ENCODE measurements around the gene TTBK2. TPM values are rescaled to one million over a fixed set of nuclear protein-coding genes. Genes with fewer than 3 reads are reported as not detected.
"Not testable (repeated sequence)": the region's sequence is repeated elsewhere in the genome, so short reads cannot be mapped to it uniquely, and the experiment has no call there.

The TTBK2 gene
- total RNA-seq, 4 donors from 2014 or later, result 6.0 to 16.2 (median 11.9) TPM

DNA sequence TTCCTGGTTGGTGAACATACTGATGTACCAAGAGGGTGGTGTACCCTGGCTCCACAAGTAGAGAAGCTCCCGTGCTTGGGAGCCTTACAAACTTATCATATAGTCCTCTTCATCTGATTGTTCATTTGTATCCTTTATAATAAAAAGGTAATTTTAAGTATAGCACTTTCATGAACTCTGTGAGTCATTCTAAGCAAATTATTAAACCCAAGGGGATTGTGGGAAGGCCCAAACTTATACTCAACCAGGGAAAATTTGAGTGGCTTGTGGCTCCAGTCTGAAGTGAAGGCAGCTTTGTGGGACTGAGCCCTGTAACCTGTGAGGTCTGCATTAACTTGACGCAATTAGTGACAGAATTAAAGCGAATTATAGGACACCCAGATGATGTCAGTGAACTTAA lies 29.0 kb downstream of the TTBK2 start:
- DNase-seq (ENCODE audit: low spot score in 2 of 2), result no peak
- TF ChIP-seq, protein P1, sequence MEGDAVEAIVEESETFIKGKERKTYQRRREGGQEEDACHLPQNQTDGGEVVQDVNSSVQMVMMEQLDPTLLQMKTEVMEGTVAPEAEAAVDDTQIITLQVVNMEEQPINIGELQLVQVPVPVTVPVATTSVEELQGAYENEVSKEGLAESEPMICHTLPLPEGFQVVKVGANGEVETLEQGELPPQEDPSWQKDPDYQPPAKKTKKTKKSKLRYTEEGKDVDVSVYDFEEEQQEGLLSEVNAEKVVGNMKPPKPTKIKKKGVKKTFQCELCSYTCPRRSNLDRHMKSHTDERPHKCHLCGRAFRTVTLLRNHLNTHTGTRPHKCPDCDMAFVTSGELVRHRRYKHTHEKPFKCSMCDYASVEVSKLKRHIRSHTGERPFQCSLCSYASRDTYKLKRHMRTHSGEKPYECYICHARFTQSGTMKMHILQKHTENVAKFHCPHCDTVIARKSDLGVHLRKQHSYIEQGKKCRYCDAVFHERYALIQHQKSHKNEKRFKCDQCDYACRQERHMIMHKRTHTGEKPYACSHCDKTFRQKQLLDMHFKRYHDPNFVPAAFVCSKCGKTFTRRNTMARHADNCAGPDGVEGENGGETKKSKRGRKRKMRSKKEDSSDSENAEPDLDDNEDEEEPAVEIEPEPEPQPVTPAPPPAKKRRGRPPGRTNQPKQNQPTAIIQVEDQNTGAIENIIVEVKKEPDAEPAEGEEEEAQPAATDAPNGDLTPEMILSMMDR (IDR thresholded peaks at IDR 0.05), result no peak
- no peak for TF ChIP-seq POLR2A (IDR thresholded peaks at IDR 0.05)
- WGBS, 2 donors, result 81% methylated on average over 3 of the region's 3 CpGs
- intact Hi-C loops (cut with DNase I; ENCODE audit: low total_unique reads), result no loop called here
- H3K4me3 ChIP-seq (ENCODE audit: low read depth, poor library complexity, severe bottlenecking), result no peak overlapping the region

DNA sequence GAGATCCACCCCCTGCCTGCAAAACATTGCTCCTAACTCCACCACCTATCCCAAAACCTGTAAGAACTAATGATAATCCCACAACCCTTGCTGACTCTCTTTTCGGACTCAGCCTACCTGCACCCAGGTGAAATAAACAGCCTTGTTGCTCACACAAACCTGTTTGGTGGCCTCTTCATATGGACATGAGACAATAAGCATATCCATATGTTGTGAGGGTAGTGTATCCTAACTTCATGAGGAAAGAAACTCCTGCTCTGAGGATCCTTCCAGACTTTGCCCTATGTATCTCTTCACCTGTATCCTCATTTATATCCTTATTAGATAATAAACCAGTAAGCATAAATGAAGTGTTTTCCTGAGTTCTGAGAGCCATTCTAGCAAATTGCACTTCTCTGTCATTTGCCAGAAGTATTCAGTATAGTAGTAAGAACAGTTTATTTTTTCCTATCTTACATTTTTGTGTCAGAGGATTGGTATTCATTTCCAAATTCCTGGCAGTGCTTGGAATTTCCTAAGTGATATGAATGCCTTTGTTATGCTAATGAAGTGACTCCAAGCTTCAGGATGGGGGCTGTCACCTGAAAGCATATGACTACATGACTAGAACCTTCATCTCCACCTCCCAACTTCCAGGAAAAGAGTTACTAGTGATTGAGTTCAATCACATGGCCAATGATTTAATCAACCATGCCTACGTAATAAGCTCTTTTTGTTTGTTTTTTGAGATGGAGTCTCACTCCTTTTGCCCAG lies 30.2 kb downstream of the TTBK2 start:
- 74 to 84% methylated on average over 2 of the region's 2 CpGs for WGBS, 2 donors
- H3K4me3 ChIP-seq (ENCODE audit: low read depth, poor library complexity, severe bottlenecking), result no peak overlapping the region
- intact Hi-C loops (cut with DNase I; ENCODE audit: low total_unique reads), result no loop called here
- no peak for TF ChIP-seq POLR2A (IDR thresholded peaks at IDR 0.05)
- TF ChIP-seq, protein P1 (IDR thresholded peaks at IDR 0.05), result no peak
- no peak for DNase-seq (ENCODE audit: low spot score in 2 of 2)

DNA sequence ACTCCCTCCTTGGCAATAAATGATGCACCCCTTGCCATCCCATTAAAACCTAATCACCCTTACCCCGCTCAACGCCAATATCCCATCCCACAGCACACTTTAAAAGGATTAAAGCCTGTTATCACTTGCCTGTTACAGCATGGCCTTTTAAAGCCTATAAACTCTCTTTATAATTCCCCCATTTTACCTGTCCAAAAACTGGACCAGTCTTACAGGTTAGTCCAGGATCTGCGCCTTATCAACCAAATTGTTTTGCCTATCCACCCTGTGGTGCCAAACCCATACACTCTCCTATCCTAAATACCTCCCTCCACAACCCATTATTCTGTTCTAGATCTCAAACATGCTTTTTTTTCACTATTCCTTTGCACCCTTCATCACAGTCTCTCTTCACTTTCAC lies 33.2 kb downstream of the TTBK2 start:
- H3K4me3 ChIP-seq (ENCODE audit: low read depth, poor library complexity, severe bottlenecking); intact Hi-C loops (cut with DNase I; ENCODE audit: low total_unique reads); DNase-seq (ENCODE audit: low spot score in 2 of 2): not testable (repeated sequence)
- WGBS, 2 donors, result 62 to 64% methylated on average over 3 of the region's 3 CpGs

DNA sequence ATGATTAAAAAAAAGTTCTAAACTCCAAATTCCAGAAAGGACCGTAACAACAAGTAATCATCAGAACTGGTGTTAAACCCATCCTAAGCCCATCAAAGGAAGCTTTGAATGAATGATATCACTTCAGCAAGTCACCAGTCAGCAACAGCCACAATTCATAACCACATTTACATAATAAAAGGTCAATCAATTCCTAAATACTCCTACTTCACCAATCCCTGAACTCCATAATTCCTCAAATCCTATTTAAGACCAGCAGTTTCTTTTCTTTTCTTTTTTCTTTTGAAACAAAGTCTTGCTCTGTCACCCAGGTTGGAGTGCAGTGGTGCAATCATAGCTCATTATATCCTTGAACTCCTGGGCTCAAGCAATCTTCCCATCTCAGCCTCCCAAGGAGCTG lies 40.5 kb downstream of the TTBK2 start:
- intact Hi-C loops (cut with DNase I; ENCODE audit: low total_unique reads), result no loop called here
- TF ChIP-seq, protein P1 (IDR thresholded peaks at IDR 0.05), result no peak
- TF ChIP-seq POLR2A (IDR thresholded peaks at IDR 0.05), result no peak
- 88 to 91% methylated on average over 1 of the region's 1 CpG for WGBS, 2 donors
- no peak overlapping the region for H3K4me3 ChIP-seq (ENCODE audit: low read depth, poor library complexity, severe bottlenecking)
- DNase-seq (ENCODE audit: low spot score in 2 of 2), result no peak

DNA sequence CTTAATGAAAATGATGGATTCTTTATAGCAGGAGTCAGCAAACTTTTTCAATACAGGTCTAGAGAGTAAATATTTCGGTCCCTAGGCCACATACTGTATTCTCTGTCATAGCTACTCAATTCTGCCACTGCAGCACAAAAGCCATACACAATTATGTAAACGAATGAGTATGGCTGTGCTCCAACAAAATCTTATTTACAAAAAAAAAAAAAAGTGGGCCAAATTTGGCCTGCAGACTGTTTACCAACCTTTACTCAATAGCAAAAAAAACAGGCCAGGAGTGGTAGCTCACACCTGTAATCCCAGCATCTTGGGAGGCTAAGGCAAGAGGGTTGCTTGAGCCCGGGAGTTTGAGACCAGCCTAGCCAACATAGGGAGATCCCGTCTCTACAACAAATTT lies 41.1 kb downstream of the TTBK2 start:
- intact Hi-C loops (cut with DNase I; ENCODE audit: low total_unique reads), result no loop called here
- 78 to 83% methylated on average over 4 of the region's 4 CpGs for WGBS, 2 donors
- no peak for DNase-seq (ENCODE audit: low spot score in 2 of 2)
- no peak for TF ChIP-seq POLR2A (IDR thresholded peaks at IDR 0.05)
- TF ChIP-seq, protein P1 (IDR thresholded peaks at IDR 0.05), result no peak
- no peak overlapping the region for H3K4me3 ChIP-seq (ENCODE audit: low read depth, poor library complexity, severe bottlenecking)

DNA sequence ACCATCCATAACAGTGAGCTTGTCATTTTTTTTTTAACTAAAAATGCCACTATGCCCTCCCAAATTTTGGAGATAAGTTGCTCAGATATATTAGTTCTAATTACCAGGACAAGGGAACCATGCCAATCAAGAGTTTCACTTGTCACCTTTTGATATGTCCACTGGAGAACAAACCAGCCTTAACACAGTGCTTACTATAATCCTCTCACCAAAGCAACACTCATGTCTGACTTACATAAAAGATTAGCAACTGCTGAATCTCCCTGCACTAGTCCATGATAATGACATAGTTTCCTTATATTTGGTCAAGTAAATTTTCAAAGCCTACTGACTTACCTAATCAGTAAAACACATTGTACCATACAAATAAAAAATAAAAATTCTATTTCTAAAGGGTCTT lies 44.4 kb downstream of the TTBK2 start:
- TF ChIP-seq, protein P1 (IDR thresholded peaks at IDR 0.05), result no peak
- TF ChIP-seq POLR2A (IDR thresholded peaks at IDR 0.05), result no peak

More for the DNA sequence above, 44.4 kb downstream of the TTBK2 start:
- H3K4me3 ChIP-seq (ENCODE audit: low read depth, poor library complexity, severe bottlenecking), result no peak overlapping the region
- intact Hi-C loops (cut with DNase I; ENCODE audit: low total_unique reads), result no loop called here
- no peak for DNase-seq (ENCODE audit: low spot score in 2 of 2)
